Testis (tissue), 3 donors: ENCODE results near the gene CHMP2B. TPM values are rescaled to one million over a fixed set of nuclear protein-coding genes. Genes with fewer than 3 reads are reported as not detected.
"Not testable (repeated sequence)": the region's sequence is repeated elsewhere in the genome, so short reads cannot be mapped to it uniquely, and the experiment has no call there.

Experiments used
- DNase-seq: peaks from one replicate; pipeline ENCODE4 v3.0.0-alpha.2; 2019
- H3K27ac ChIP-seq, 2 donors: fragments of 200-600 bp; sonication (generic); one replicate each; pipeline ENCODE4 v1.5.1; 2019
- H3K27me3 ChIP-seq: fragments of 200-600 bp; sonication (generic); one replicate; pipeline ENCODE4 v1.5.1; 2019
- H3K36me3 ChIP-seq: fragments of 200-600 bp; sonication (generic); one replicate; pipeline ENCODE4 v1.5.1; 2017; ENCODE audit warnings: low read depth; ENCODE audit errors: missing control alignments
- H3K4me1 ChIP-seq: fragments of 200-600 bp; sonication (generic); one replicate; pipeline ENCODE4 v1.5.1; 2019
- H3K4me3 ChIP-seq, 2 donors: fragments of 200-600 bp; sonication (generic); one replicate each; pipeline ENCODE4 v1.5.1; 2017 to 2019
- H3K9me3 ChIP-seq: fragments of 200-600 bp; sonication (generic); one replicate; pipeline ENCODE4 v1.5.1; 2017
- POLR2A ChIP-seq: fragments of 450-650 bp; IDR thresholded peaks from one replicate; pipeline ENCODE4 v1.6.1; 2017; ENCODE audit warnings: antibody characterized with exemption, mild to moderate bottlenecking, moderate library complexity
- WGBS, 2 donors: methylation state at CpG; one replicate each; pipeline ENCODE4 v1.1.5; 2018; 5-methylcytosine and 5-hydroxymethylcytosine counted together
- intact Hi-C: fragments of 100-400 bp; cut with DNase I; formaldehyde crosslinking; loops from one replicate; pipeline ENCODE4 v1.15.1; 2023; ENCODE audit warnings: low total_unique reads
- polyA plus RNA-seq: library from polyadenylated mRNA; stranded (reverse); fragments of 350-450 nt; fragmentation: Illumina TruSeq; extraction: RNeasy Lipid Tissue Mini Kit (QIAGEN cat#74804); gene quantifications from one replicate; pipeline ENCODE4 v1.2.3, GENCODE V29; 2014; ENCODE audit warnings: low read depth, low replicate concordance; ENCODE audit not compliant: insufficient read depth
- total RNA-seq, 2 donors: library from RNA; depleted of rRNA; stranded (reverse); fragments of >200 nt; gene quantifications; one replicate each; pipeline ENCODE4 v1.2.3, GENCODE V29; 2016
- TF ChIP-seq, protein P1 (sequence below), 3 experiments: fragments of 450-650 bp in 2 of 3; fragments of 200-600 bp in 1 of 3; sonication (generic) in 1 of 3; IDR thresholded peaks; one replicate each; pipeline ENCODE4 v1.5.1; 2016 to 2019; ENCODE audit warnings: antibody characterized with exemption in 3 of 3, mild to moderate bottlenecking in 2 of 3, moderate library complexity in 1 of 3

Gene CHMP2B
- total and polyA plus RNA-seq, 3 donors from 2014 or later: 26.5 to 27.7 (median 26.5) TPM

DNA sequence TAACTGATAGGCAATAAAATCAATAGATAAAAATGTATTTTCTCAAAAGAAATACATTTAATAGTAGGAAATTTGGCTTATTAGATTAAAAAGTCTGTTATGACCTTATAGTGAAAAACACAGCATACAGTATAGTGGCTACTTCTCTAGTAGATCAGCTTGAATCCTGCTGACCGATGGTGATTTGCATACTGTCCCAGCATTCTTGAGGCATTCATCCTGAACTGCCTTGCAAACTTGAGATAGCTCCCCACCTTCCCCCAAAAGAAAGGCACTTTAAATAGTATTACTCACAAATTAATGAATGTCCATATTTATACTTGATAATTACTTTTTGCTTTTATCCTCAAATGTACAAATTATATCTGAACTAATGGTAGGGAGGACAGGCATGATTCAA is 6.7 kb downstream of the CHMP2B start:
- Histone ChIP-seq H3K27ac (no peak overlapping the region), H3K4me1 (no peaks in the 10 kb centered on the region), H3K36me3 (no peaks in the 10 kb centered on the region), H3K9me3 (no peaks in the 10 kb centered on the region), H3K27me3 (no peaks in the 10 kb centered on the region), H3K4me3 (no peak overlapping the region)
- WGBS, 2 donors: 93 to 96% methylated on average over 1 of the region's 1 CpG
- no peak for DNase-seq
- intact Hi-C loops: no loop called here
- TF ChIP-seq POLR2A: no peak
- TF ChIP-seq, protein P1, sequence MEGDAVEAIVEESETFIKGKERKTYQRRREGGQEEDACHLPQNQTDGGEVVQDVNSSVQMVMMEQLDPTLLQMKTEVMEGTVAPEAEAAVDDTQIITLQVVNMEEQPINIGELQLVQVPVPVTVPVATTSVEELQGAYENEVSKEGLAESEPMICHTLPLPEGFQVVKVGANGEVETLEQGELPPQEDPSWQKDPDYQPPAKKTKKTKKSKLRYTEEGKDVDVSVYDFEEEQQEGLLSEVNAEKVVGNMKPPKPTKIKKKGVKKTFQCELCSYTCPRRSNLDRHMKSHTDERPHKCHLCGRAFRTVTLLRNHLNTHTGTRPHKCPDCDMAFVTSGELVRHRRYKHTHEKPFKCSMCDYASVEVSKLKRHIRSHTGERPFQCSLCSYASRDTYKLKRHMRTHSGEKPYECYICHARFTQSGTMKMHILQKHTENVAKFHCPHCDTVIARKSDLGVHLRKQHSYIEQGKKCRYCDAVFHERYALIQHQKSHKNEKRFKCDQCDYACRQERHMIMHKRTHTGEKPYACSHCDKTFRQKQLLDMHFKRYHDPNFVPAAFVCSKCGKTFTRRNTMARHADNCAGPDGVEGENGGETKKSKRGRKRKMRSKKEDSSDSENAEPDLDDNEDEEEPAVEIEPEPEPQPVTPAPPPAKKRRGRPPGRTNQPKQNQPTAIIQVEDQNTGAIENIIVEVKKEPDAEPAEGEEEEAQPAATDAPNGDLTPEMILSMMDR (IDR thresholded peaks at IDR 0.05): no peak

DNA sequence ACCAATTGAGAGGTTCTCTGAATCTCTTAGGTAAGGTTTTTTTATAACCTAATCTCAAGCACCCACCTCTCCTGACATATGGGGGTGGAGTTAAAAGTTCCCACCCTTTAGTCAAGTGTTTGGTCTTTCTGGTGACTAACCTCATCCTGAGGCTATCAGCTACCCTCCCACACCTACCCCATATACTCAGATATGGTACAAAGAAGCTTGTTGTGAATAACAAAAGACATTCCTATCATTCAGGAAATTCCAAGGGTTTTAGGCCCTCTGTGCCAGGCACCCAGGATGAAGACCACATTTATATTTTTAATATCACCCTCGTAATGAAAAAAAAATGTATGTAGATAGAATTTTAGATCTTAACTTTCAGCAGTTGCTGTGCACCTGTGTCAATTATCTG is 9.0 kb downstream of the CHMP2B start:
- no peak overlapping the region for H3K4me3 ChIP-seq
- intact Hi-C loops: no loop called here
- TF ChIP-seq, protein P1 (IDR thresholded peaks at IDR 0.05): no peak
- no peak for TF ChIP-seq POLR2A
- no peak for DNase-seq
- WGBS, 2 donors: 90 to 100% methylated on average over 1 of the region's 1 CpG
- no peaks in the 10 kb centered on the region for H3K36me3 ChIP-seq
- H3K27ac ChIP-seq: no peak overlapping the region
- H3K4me1 ChIP-seq: no peaks in the 10 kb centered on the region
- H3K27me3 ChIP-seq: no peaks in the 10 kb centered on the region
- H3K9me3 ChIP-seq: no peaks in the 10 kb centered on the region

DNA sequence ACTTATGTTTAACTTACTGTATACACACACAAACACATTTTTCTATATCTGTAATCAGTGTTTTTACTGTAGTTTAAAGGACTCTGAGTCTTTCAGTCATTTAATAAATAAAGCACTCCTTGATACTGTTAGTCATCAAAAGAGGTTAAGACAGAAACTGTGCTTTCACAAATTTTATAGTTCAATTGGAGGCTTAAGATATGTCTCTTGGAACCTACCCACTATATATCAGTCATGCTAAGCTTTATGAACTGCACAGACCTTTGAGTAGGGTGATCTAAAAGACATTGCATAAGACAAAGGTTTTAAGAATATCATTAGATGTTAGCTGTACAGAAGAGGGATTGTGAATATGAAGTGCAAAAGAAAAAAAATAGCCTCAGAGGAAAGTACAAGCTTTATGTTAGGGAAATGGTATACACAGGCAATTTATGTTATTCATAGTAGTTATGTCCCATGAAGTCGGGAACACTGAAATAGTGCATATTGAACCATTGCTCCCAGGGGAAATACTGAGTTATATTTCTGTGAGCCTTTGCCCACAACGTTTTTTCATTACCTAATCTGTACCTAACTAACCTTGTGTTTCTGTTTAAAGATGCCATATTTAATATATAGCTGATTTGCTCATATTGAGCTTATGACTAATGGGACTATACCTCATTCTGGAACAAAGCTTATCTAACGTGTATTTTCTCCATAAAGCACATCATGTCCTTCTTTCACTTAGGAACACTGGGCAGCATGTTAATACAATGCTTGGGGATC is 19.7 kb downstream of the CHMP2B start:
- Histone ChIP-seq H3K9me3 (no peaks in the 10 kb centered on the region), H3K4me1 (no peaks in the 10 kb centered on the region), H3K36me3 (no peaks in the 10 kb centered on the region), H3K27me3 (no peaks in the 10 kb centered on the region), H3K27ac (no peak overlapping the region), H3K4me3 (no peak overlapping the region)
- TF ChIP-seq, protein P1 (IDR thresholded peaks at IDR 0.05): no peak
- no peak for TF ChIP-seq POLR2A
- DNase-seq: no peak
- intact Hi-C loops: no loop called here
- WGBS, 2 donors: 71 to 82% methylated on average over 3 of the region's 3 CpGs

DNA sequence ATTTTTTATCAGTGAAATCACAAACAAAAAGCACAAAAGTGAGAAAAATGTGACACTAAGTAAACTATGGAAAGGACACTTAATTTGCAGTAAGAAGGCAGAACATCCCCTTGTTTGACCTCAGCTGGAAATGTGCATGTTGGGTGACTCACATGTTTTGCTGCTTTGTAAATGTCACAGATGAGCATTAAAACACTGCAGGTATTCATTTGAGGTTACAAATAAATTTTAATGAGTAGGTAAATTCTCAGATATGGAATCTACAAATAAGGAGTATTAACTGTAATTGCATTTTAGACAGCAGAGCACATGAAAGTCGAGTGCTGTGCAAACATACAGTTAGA is 20.3 kb downstream of the CHMP2B start:
- H3K4me1 ChIP-seq: no peaks in the 10 kb centered on the region
- no peaks in the 10 kb centered on the region for H3K9me3 ChIP-seq
- no peak for DNase-seq
- H3K4me3 ChIP-seq: no peak overlapping the region
- no peak overlapping the region for H3K27ac ChIP-seq
- no peaks in the 10 kb centered on the region for H3K36me3 ChIP-seq
- 87 to 93% methylated on average over 1 of the region's 1 CpG for WGBS, 2 donors
- intact Hi-C loops: no loop called here
- H3K27me3 ChIP-seq: no peaks in the 10 kb centered on the region
- TF ChIP-seq, protein P1 (IDR thresholded peaks at IDR 0.05): no peak
- TF ChIP-seq POLR2A: no peak

DNA sequence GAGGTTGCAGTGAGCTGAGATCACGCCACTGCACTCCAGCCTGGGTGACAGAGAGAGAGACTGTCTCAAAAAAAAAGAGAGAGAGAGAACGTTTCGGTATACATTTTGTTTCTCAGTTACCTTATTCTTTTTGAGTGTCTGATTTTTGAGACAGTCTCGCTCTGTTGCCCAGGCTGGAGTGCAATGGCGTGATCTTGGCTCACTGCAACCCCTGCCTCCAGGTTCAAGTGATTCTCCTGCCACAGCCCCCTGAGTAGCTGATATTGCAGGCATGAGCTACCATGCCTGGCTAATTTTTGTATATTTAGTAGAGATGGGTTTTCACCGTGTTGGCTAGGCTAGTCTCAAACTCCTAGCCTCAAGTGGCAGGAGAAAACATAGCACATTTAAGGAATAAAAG is 21.1 kb downstream of the CHMP2B start:
- H3K27me3 ChIP-seq, H3K4me1 ChIP-seq, H3K27ac ChIP-seq, DNase-seq, H3K9me3 ChIP-seq, H3K36me3 ChIP-seq, intact Hi-C loops, H3K4me3 ChIP-seq: not testable (repeated sequence)
- 92 to 93% methylated on average over 6 of the region's 6 CpGs for WGBS, 2 donors
